Spleen (tissue), 7 donors: ENCODE results near the gene IL17C.

Experiments used
- POLR2A ChIP-seq, 3 donors: fragments of 450-650 bp; IDR thresholded peaks; one replicate each; pipeline ENCODE4 v1.5.1; 2017; ENCODE audit warnings: antibody characterized with exemption in 3 of 3, mild to moderate bottlenecking in 1 of 3
- POLR2AphosphoS5 ChIP-seq, 3 donors: sonication (generic); formaldehyde crosslinking; IDR thresholded peaks; one replicate each; pipeline ENCODE4 v1.5.1; 2017; ENCODE audit warnings: antibody characterized with exemption in 3 of 3
- TF ChIP-seq, protein P1 (sequence below), 11 experiments: fragments of 200-600 bp in 7 of 11; fragments of 450-650 bp in 4 of 11; sonication (generic) in 4 of 11; IDR thresholded peaks in 8 of 11; conservative IDR thresholded peaks in 3 of 11; 1 replicate in 7 of 11; 2 replicates in 4 of 11; pipeline versions ENCODE4 v1.4.0 to v1.8.0; 2016 to 2021; ENCODE audit warnings: antibody characterized with exemption in 11 of 11, inconsistent platforms in 4 of 11, mild to moderate bottlenecking in 1 of 11
- donor health status: DM: no; HTN: no; CAD: no; lungs with moderate emphysema.
- donor health status: DM: no; HTN: no; CAD: no.
- donor health status: DM: no; HTN: no; CAD: no.

DNA sequence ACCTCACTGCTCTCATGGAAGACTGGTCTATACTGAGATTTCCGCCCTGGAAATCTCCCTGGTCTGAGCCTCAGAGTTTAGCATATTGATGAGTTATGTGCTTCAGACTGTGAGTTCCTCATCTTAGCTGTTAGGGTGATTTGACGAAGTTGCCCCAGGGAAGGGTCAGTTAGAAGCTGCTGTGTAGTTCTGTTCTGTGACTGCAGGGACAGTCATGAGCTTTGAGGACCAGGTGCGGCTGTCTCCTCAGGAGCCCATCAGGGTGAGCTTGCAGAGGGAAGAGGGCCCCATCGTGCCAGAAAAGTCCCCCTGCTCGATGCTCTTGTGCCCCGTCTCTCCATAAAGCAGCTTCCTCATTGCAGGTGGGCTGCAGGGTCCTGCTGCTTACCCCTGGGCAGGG is 28.3 kb upstream of the IL17C start:
- TF ChIP-seq, protein P1, sequence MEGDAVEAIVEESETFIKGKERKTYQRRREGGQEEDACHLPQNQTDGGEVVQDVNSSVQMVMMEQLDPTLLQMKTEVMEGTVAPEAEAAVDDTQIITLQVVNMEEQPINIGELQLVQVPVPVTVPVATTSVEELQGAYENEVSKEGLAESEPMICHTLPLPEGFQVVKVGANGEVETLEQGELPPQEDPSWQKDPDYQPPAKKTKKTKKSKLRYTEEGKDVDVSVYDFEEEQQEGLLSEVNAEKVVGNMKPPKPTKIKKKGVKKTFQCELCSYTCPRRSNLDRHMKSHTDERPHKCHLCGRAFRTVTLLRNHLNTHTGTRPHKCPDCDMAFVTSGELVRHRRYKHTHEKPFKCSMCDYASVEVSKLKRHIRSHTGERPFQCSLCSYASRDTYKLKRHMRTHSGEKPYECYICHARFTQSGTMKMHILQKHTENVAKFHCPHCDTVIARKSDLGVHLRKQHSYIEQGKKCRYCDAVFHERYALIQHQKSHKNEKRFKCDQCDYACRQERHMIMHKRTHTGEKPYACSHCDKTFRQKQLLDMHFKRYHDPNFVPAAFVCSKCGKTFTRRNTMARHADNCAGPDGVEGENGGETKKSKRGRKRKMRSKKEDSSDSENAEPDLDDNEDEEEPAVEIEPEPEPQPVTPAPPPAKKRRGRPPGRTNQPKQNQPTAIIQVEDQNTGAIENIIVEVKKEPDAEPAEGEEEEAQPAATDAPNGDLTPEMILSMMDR (IDR thresholded peaks at IDR 0.05 in 8 of 11, conservative IDR thresholded peaks at IDR 0.05 in 3 of 11) = no peak
- TF ChIP-seq POLR2AphosphoS5 (IDR thresholded peaks at IDR 0.05) (no peak), POLR2A (IDR thresholded peaks at IDR 0.05) (no peak)
